ENCODE measurements around the gene MYLK. TPM values are rescaled to one million over a fixed set of nuclear protein-coding genes. Genes with fewer than 3 reads are reported as not detected.

Gene MYLK
- total and polyA plus RNA-seq, 10 of the 15 experiments (the other 5 are each of a cell fraction or from before 2014, with no cell fraction given) = 0.04 to 1.6 (median 0.42) TPM; not detected in 1

GRCh38 chr3:123634149-123635051 is 249.7 kb downstream of the MYLK start:
- ChIA-PET RAD21 (ENCODE audit: unreplicated experiment) (interaction anchor here (0.6 kb wide), 1 partner anchor 326 kb away, joined by 4 read pairs; no protein-coding TSS in a partner anchor), SMC1A (ENCODE audit: uncharacterized antibody, unreplicated experiment) (no interaction called here), CTCF (interaction anchor here (1.2 to 1.8 kb wide), 2 partner anchors 8 to 15 kb away, joined by 4 to 9 read pairs; no protein-coding TSS in a partner anchor), POLR2A (no interaction called here)
- no TSS peak for BruUV-seq (replicated peaks)
- Histone ChIP-seq H3K4me2 (ENCODE audit: control insufficient read depth, insufficient read depth) (no peak overlapping the region), H3K4me3 (no peak overlapping the region), H3K27ac (ENCODE audit: control insufficient read depth, insufficient read depth) (no peak overlapping the region), H3K79me2 (ENCODE audit: control insufficient read depth, insufficient read depth, low read length) (no peaks in the 10 kb centered on the region), H3K4me1 (ENCODE audit: control insufficient read depth, insufficient read depth, low read length) (no peaks in the 10 kb centered on the region), H4K20me1 (ENCODE audit: control insufficient read depth, insufficient read depth) (no peaks in the 10 kb centered on the region), H3K36me3 (ENCODE audit: control insufficient read depth in 2 of 2, insufficient read depth in 2 of 2, low read length in 1 of 2) (no peaks in the 10 kb centered on the region), H3K27me3 (replicated peaks in 1 of 2; ENCODE audit: control insufficient read depth in 2 of 2, insufficient read depth in 2 of 2, low read length in 1 of 2) (peaks cover 0 to 1% of the 10 kb centered on the region in 2 experiments; a peak in 1 of 4 replicates), H3K9me3 (replicated peaks; ENCODE audit: control insufficient read depth, insufficient read depth, low read length) (no peaks in the 10 kb centered on the region), H3K9ac (ENCODE audit: control insufficient read depth, insufficient read depth, low read length) (no peak overlapping the region), H2AFZ (ENCODE audit: control insufficient read depth, low read depth, low read length) (no peak overlapping the region)
- ATAC-seq = no peak
- 67% methylated on average over 15 of the region's 15 CpGs for WGBS (ENCODE audit: insufficient coverage, insufficient replicate concordance, low lambda C conversion rate, missing lambda C conversion rate)
- TF ChIP-seq ZZZ3 (IDR thresholded peaks at IDR 0.05; ENCODE audit: control insufficient read depth, insufficient read length, low read depth) (no peak), RAD51 (IDR thresholded peaks at IDR 0.05) (no peak), NR2F1 (conservative IDR thresholded peaks at IDR 0.05) (no peak), TCF3 (IDR thresholded peaks at IDR 0.05; ENCODE audit: borderline replicate concordance, insufficient read depth, low read depth, low read length) (no peak)
- FAIRE-seq = no peak
- DNase-seq (ENCODE audit: low read depth, low spot score) = no peak
- in situ Hi-C loops (cut with MboI) (no loop called here), intact Hi-C loops (cut with micrococcal nuclease; ENCODE audit: unreplicated experiment) (no loop called here)

- Histone ChIP-seq H2AFZ (ENCODE audit: control insufficient read depth, low read depth, low read length) (no peak overlapping the region), H3K4me2 (ENCODE audit: control insufficient read depth, insufficient read depth) (no peak overlapping the region), H3K4me1 (ENCODE audit: control insufficient read depth, insufficient read depth, low read length) (no peaks in the 10 kb centered on the region), H3K9ac (ENCODE audit: control insufficient read depth, insufficient read depth, low read length) (no peak overlapping the region), H3K27me3 (replicated peaks in 1 of 2; ENCODE audit: control insufficient read depth in 2 of 2, insufficient read depth in 2 of 2, low read length in 1 of 2) (peaks cover 0 to 1% of the 10 kb centered on the region in 2 experiments; a peak in 1 of 4 replicates), H3K9me3 (replicated peaks; ENCODE audit: control insufficient read depth, insufficient read depth, low read length) (no peaks in the 10 kb centered on the region), H3K27ac (ENCODE audit: control insufficient read depth, insufficient read depth) (no peak overlapping the region), H3K79me2 (ENCODE audit: control insufficient read depth, insufficient read depth, low read length) (no peaks in the 10 kb centered on the region), H3K36me3 (ENCODE audit: control insufficient read depth in 2 of 2, insufficient read depth in 2 of 2, low read length in 1 of 2) (no peaks in the 10 kb centered on the region), H3K4me3 (no peak overlapping the region), H4K20me1 (ENCODE audit: control insufficient read depth, insufficient read depth) (no peaks in the 10 kb centered on the region)
- BruUV-seq (replicated peaks) = no TSS peak
- ChIA-PET CTCF (interaction anchor here (1.8 kb wide), 1 partner anchor 9 kb away, joined by 9 read pairs; no protein-coding TSS in a partner anchor), RAD21 (ENCODE audit: unreplicated experiment) (no interaction called here), SMC1A (ENCODE audit: uncharacterized antibody, unreplicated experiment) (interaction anchor here (1.3 kb wide), 1 partner anchor 9 kb away, joined by 4 read pairs; no protein-coding TSS in a partner anchor), POLR2A (no interaction called here)
- 92% methylated on average over 2 of the region's 2 CpGs for WGBS (ENCODE audit: insufficient coverage, insufficient replicate concordance, low lambda C conversion rate, missing lambda C conversion rate)
- FAIRE-seq (no peak), DNase-seq (ENCODE audit: low read depth, low spot score) (no peak), ATAC-seq (no peak)
- intact Hi-C loops (cut with micrococcal nuclease; ENCODE audit: unreplicated experiment) = no loop called here
- in situ Hi-C loops (cut with MboI) = no loop called here
- no peak for TF ChIP-seq NKRF (conservative IDR thresholded peaks at IDR 0.05)
- no peak for TF ChIP-seq ZNF622 (IDR thresholded peaks at IDR 0.05)
- no peak for TF ChIP-seq STAT1 (conservative IDR thresholded peaks at IDR 0.05)
- TF ChIP-seq SMAD5 (IDR thresholded peaks at IDR 0.05; ENCODE audit: low read depth) = no peak
- no peak for TF ChIP-seq FOXM1 (IDR thresholded peaks at IDR 0.05; ENCODE audit: low read depth, low read length)
- no peak for TF ChIP-seq MEF2B (IDR thresholded peaks at IDR 0.05; ENCODE audit: partially characterized antibody, poor library complexity, severe bottlenecking)
- no peak for TF ChIP-seq MXI1 (IDR thresholded peaks at IDR 0.05; ENCODE audit: low read depth, low read length)
- no peak for TF ChIP-seq HDAC6 (IDR thresholded peaks at IDR 0.05; ENCODE audit: unreplicated experiment)
- no peak for TF ChIP-seq ZSCAN29 (IDR thresholded peaks at IDR 0.05)
These were observed 250.6 kb downstream of the MYLK start for GRCh38 chr3:123633530-123633929.
